SK-N-SH treated with all-trans-retinoic acid at 6 μM for 48 hours (cell line): ENCODE results near the gene TCF12.

ENCODE experiments used
- ARNTL ChIP-seq: fragments of 450-650 bp; formaldehyde crosslinking; IDR thresholded peaks from 2 replicates; pipeline ENCODE4 v1.5.0; 2020; ENCODE audit warnings: low read depth, mild to moderate bottlenecking, moderate library complexity, borderline replicate concordance
- BACH2 ChIP-seq: fragments of 250-450 bp; sonication (Bioruptor Pico); IDR thresholded peaks from 2 replicates; pipeline ENCODE4 v1.9.0; 2021; ENCODE audit warnings: mild to moderate bottlenecking, borderline replicate concordance
- CSDC2 ChIP-seq: fragments of 250-450 bp; sonication (Bioruptor Pico); IDR thresholded peaks from 2 replicates; pipeline ENCODE4 v1.5.0; 2020; ENCODE audit warnings: mild to moderate bottlenecking, moderate library complexity
- ESRRG ChIP-seq: fragments of 250-450 bp; sonication (Bioruptor Pico); IDR thresholded peaks from 2 replicates; pipeline ENCODE4 v1.6.1; 2021; ENCODE audit warnings: mild to moderate bottlenecking
- PATZ1 ChIP-seq: fragments of 250-450 bp; sonication (Bioruptor Pico); IDR thresholded peaks from 2 replicates; pipeline ENCODE4 v1.8.0; 2020; ENCODE audit warnings: mild to moderate bottlenecking, moderate library complexity, borderline replicate concordance
- PPARA ChIP-seq: fragments of 250-450 bp; sonication (Bioruptor Pico); IDR thresholded peaks from 2 replicates; pipeline ENCODE4 v1.5.0; 2020; ENCODE audit warnings: mild to moderate bottlenecking, borderline replicate concordance
- ZFP30 ChIP-seq: fragments of 450-650 bp; formaldehyde crosslinking; IDR thresholded peaks from 2 replicates; pipeline ENCODE4 v1.5.0; 2022; ENCODE audit warnings: mild to moderate bottlenecking, moderate library complexity
- ZNF70 ChIP-seq: fragments of 450-650 bp; formaldehyde crosslinking; IDR thresholded peaks from 2 replicates; pipeline ENCODE4 v1.5.0; 2020; ENCODE audit warnings: mild to moderate bottlenecking, moderate library complexity
- ZNF8 ChIP-seq: fragments of 450-650 bp; formaldehyde crosslinking; IDR thresholded peaks from 2 replicates; pipeline ENCODE4 v1.5.0; 2020; ENCODE audit warnings: mild to moderate bottlenecking, moderate library complexity
- TF ChIP-seq, protein P1 (sequence below): fragments of 250-450 bp; sonication (Bioruptor Pico); IDR thresholded peaks from 2 replicates; pipeline ENCODE4 v1.5.1; 2020; ENCODE audit warnings: low read depth, mild to moderate bottlenecking, moderate library complexity
- TF ChIP-seq, protein P2 (sequence below): fragments of 250-450 bp; sonication (Bioruptor Pico); IDR thresholded peaks from 2 replicates; pipeline ENCODE4 v1.5.1; 2021; ENCODE audit warnings: mild to moderate bottlenecking, moderate library complexity

- TF ChIP-seq ZNF70 (CRISPR knock-in tag) = no peak
- TF ChIP-seq, protein P1, sequence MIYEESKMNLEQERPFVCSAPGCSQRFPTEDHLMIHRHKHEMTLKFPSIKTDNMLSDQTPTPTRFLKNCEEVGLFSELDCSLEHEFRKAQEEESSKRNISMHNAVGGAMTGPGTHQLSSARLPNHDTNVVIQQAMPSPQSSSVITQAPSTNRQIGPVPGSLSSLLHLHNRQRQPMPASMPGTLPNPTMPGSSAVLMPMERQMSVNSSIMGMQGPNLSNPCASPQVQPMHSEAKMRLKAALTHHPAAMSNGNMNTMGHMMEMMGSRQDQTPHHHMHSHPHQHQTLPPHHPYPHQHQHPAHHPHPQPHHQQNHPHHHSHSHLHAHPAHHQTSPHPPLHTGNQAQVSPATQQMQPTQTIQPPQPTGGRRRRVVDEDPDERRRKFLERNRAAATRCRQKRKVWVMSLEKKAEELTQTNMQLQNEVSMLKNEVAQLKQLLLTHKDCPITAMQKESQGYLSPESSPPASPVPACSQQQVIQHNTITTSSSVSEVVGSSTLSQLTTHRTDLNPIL (CRISPR knock-in tag) = no peak
- no peak for TF ChIP-seq PATZ1
- TF ChIP-seq ESRRG = no peak
- TF ChIP-seq, protein P2, sequence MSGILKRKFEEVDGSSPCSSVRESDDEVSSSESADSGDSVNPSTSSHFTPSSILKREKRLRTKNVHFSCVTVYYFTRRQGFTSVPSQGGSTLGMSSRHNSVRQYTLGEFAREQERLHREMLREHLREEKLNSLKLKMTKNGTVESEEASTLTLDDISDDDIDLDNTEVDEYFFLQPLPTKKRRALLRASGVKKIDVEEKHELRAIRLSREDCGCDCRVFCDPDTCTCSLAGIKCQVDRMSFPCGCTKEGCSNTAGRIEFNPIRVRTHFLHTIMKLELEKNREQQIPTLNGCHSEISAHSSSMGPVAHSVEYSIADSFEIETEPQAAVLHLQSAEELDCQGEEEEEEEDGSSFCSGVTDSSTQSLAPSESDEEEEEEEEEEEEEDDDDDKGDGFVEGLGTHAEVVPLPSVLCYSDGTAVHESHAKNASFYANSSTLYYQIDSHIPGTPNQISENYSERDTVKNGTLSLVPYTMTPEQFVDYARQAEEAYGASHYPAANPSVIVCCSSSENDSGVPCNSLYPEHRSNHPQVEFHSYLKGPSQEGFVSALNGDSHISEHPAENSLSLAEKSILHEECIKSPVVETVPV (CRISPR knock-in tag) = no peak
- TF ChIP-seq PPARA (CRISPR knock-in tag) = no peak
- no peak for TF ChIP-seq ARNTL
- no peak for TF ChIP-seq ZNF8 (CRISPR knock-in tag)
- TF ChIP-seq BACH2 (CRISPR knock-in tag) = no peak
- no peak for TF ChIP-seq ZFP30
- no peak for TF ChIP-seq CSDC2
Measured at GRCh38 chr15:57196865-57197264, 278.4 kb downstream of the TCF12 start.
